ENCODE data around the gene SCAANT1.

DNA sequence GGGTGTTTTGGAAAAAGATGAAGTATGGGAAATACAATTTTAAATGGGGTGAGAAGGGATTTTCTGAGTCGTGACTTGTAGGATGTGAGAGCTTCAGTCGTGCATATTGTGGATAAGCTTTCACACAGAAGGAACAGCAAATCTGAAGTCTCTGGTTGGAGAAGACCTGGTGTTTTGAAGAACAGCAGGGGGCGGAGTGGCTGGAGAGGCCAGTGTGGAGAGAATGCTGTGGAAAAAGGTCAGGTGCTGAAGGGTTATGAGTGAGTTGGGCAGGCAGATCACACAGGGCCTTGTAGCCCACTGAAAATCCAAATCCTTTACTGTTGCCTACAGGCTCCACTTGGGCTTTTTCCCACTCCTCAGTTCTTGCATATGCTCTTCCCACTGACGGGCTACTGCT lies 14.1 kb upstream of the SCAANT1 start:
- TF ChIP-seq, protein P1, sequence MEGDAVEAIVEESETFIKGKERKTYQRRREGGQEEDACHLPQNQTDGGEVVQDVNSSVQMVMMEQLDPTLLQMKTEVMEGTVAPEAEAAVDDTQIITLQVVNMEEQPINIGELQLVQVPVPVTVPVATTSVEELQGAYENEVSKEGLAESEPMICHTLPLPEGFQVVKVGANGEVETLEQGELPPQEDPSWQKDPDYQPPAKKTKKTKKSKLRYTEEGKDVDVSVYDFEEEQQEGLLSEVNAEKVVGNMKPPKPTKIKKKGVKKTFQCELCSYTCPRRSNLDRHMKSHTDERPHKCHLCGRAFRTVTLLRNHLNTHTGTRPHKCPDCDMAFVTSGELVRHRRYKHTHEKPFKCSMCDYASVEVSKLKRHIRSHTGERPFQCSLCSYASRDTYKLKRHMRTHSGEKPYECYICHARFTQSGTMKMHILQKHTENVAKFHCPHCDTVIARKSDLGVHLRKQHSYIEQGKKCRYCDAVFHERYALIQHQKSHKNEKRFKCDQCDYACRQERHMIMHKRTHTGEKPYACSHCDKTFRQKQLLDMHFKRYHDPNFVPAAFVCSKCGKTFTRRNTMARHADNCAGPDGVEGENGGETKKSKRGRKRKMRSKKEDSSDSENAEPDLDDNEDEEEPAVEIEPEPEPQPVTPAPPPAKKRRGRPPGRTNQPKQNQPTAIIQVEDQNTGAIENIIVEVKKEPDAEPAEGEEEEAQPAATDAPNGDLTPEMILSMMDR (conservative IDR thresholded peaks at IDR 0.05 in 1 of 2, IDR thresholded peaks at IDR 0.05 in 1 of 2; ENCODE audit: low read depth in 1 of 2, low read length in 2 of 2) = no peak
- no peak for TF ChIP-seq EZH2 (IDR thresholded peaks at IDR 0.05; ENCODE audit: low read length, missing control alignments)

Measured in fibroblast of lung (primary cell).